ENCODE results near the gene UBIAD1. TPM values are rescaled to one million over a fixed set of nuclear protein-coding genes. Genes with fewer than 3 reads are reported as not detected.

Gene UBIAD1
- total RNA-seq, 1 experiment from 2014 or later, result 21.6 TPM

DNA sequence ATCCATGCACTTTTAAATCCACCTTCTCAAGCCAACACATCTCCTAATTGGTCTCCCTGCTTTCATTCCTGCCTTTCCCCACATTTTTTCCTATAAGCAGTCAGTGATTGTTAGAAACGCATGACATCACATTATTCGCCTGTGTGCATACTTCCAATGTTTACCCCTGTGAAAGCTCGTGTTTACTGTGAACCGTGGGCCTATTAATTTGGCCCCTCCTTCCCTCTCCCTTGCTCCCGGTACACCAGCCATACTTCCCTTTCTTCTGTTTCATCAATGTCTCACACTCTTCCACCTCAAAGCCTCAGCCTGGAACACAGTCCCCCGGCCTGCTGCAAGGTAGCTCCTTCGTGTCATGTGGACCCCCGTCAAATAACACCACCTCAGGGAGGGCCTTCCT, 19.8 kb upstream of the UBIAD1 start:
- DNase-seq (ENCODE audit: low spot score) (no peak), ATAC-seq (no peak)
- no peak overlapping the region for H3K4me3 Mint-ChIP-seq
- H3K9me3 Mint-ChIP-seq, result peaks cover 11% of the 10 kb centered on the region
- CTCF ChIA-PET, result no interaction called here
- TF ChIP-seq GRHL2 (CRISPR knock-in tag; IDR thresholded peaks at IDR 0.05; ENCODE audit: insufficient replicate concordance, severe bottlenecking) (no peak), ZNF219 (CRISPR knock-in tag; IDR thresholded peaks at IDR 0.05; ENCODE audit: borderline replicate concordance) (no peak), ESRRA (CRISPR knock-in tag; IDR thresholded peaks at IDR 0.05; ENCODE audit: borderline replicate concordance) (no peak), GTF2I (CRISPR knock-in tag; conservative IDR thresholded peaks at IDR 0.05) (no peak), KAT7 (CRISPR knock-in tag; IDR thresholded peaks at IDR 0.05; ENCODE audit: borderline replicate concordance) (no peak), NR3C1 (CRISPR knock-in tag; conservative IDR thresholded peaks at IDR 0.05; ENCODE audit: low read depth) (no peak), ATF1 (CRISPR knock-in tag; IDR thresholded peaks at IDR 0.05) (no peak), RORB (CRISPR knock-in tag; IDR thresholded peaks at IDR 0.05) (no peak), ETV6 (CRISPR knock-in tag; IDR thresholded peaks at IDR 0.05) (no peak), NR2C2 (CRISPR knock-in tag; IDR thresholded peaks at IDR 0.05) (no peak), ZNF263 (CRISPR knock-in tag; IDR thresholded peaks at IDR 0.05; ENCODE audit: low read depth) (no peak), JUN (CRISPR knock-in tag; IDR thresholded peaks at IDR 0.05) (no peak)
- TF ChIP-seq, protein P1, sequence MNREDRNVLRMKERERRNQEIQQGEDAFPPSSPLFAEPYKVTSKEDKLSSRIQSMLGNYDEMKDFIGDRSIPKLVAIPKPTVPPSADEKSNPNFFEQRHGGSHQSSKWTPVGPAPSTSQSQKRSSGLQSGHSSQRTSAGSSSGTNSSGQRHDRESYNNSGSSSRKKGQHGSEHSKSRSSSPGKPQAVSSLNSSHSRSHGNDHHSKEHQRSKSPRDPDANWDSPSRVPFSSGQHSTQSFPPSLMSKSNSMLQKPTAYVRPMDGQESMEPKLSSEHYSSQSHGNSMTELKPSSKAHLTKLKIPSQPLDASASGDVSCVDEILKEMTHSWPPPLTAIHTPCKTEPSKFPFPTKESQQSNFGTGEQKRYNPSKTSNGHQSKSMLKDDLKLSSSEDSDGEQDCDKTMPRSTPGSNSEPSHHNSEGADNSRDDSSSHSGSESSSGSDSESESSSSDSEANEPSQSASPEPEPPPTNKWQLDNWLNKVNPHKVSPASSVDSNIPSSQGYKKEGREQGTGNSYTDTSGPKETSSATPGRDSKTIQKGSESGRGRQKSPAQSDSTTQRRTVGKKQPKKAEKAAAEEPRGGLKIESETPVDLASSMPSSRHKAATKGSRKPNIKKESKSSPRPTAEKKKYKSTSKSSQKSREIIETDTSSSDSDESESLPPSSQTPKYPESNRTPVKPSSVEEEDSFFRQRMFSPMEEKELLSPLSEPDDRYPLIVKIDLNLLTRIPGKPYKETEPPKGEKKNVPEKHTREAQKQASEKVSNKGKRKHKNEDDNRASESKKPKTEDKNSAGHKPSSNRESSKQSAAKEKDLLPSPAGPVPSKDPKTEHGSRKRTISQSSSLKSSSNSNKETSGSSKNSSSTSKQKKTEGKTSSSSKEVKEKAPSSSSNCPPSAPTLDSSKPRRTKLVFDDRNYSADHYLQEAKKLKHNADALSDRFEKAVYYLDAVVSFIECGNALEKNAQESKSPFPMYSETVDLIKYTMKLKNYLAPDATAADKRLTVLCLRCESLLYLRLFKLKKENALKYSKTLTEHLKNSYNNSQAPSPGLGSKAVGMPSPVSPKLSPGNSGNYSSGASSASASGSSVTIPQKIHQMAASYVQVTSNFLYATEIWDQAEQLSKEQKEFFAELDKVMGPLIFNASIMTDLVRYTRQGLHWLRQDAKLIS (CRISPR knock-in tag; IDR thresholded peaks at IDR 0.05; ENCODE audit: borderline replicate concordance), result no peak
- TF ChIP-seq, protein P2, sequence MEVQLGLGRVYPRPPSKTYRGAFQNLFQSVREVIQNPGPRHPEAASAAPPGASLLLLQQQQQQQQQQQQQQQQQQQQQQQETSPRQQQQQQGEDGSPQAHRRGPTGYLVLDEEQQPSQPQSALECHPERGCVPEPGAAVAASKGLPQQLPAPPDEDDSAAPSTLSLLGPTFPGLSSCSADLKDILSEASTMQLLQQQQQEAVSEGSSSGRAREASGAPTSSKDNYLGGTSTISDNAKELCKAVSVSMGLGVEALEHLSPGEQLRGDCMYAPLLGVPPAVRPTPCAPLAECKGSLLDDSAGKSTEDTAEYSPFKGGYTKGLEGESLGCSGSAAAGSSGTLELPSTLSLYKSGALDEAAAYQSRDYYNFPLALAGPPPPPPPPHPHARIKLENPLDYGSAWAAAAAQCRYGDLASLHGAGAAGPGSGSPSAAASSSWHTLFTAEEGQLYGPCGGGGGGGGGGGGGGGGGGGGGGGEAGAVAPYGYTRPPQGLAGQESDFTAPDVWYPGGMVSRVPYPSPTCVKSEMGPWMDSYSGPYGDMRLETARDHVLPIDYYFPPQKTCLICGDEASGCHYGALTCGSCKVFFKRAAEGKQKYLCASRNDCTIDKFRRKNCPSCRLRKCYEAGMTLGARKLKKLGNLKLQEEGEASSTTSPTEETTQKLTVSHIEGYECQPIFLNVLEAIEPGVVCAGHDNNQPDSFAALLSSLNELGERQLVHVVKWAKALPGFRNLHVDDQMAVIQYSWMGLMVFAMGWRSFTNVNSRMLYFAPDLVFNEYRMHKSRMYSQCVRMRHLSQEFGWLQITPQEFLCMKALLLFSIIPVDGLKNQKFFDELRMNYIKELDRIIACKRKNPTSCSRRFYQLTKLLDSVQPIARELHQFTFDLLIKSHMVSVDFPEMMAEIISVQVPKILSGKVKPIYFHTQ (CRISPR knock-in tag; IDR thresholded peaks at IDR 0.05), result no peak
- TF ChIP-seq, protein P3, sequence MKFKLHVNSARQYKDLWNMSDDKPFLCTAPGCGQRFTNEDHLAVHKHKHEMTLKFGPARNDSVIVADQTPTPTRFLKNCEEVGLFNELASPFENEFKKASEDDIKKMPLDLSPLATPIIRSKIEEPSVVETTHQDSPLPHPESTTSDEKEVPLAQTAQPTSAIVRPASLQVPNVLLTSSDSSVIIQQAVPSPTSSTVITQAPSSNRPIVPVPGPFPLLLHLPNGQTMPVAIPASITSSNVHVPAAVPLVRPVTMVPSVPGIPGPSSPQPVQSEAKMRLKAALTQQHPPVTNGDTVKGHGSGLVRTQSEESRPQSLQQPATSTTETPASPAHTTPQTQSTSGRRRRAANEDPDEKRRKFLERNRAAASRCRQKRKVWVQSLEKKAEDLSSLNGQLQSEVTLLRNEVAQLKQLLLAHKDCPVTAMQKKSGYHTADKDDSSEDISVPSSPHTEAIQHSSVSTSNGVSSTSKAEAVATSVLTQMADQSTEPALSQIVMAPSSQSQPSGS (CRISPR knock-in tag; IDR thresholded peaks at IDR 0.05; ENCODE audit: borderline replicate concordance, low read depth), result no peak
- TF ChIP-seq, protein P4, sequence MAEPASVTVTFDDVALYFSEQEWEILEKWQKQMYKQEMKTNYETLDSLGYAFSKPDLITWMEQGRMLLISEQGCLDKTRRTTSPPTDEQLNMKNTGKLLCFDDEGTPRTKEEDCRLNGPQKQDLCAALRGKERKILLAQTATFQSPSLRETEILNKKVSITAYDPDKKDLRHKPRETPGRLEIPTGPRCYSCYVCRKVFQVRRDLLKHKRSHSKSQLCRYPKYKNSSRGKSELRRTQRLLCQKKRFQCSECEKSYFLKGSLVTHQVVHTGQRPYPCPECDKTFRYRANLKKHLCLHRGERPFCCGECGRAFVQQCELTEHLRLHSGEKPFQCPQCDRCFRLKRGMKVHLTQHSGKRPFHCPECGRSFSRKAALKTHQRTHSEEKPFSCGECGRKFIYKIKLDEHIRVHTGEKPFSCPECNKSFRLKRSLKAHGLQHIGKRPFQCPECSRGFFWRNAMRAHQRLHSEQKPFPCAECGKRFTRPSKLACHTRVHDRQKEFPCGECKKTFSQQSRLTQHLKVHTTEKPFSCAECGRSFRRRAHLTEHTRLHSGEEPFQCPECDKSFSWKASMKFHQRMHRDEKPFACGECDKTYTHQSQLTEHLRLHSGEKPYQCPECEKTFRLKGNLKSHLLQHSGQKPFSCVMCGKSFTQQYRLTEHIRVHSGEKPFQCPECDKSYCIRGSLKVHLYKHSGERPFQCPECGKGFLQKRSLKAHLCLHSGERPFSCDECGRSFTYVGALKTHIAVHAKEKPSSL (CRISPR knock-in tag; conservative IDR thresholded peaks at IDR 0.05), result no peak
- TF ChIP-seq, protein P5, sequence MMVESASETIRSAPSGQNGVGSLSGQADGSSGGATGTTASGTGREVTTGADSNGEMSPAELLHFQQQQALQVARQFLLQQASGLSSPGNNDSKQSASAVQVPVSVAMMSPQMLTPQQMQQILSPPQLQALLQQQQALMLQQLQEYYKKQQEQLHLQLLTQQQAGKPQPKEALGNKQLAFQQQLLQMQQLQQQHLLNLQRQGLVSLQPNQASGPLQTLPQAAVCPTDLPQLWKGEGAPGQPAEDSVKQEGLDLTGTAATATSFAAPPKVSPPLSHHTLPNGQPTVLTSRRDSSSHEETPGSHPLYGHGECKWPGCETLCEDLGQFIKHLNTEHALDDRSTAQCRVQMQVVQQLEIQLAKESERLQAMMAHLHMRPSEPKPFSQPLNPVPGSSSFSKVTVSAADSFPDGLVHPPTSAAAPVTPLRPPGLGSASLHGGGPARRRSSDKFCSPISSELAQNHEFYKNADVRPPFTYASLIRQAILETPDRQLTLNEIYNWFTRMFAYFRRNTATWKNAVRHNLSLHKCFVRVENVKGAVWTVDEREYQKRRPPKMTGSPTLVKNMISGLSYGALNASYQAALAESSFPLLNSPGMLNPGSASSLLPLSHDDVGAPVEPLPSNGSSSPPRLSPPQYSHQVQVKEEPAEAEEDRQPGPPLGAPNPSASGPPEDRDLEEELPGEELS (CRISPR knock-in tag; IDR thresholded peaks at IDR 0.05), result no peak
- TF ChIP-seq, protein P6, sequence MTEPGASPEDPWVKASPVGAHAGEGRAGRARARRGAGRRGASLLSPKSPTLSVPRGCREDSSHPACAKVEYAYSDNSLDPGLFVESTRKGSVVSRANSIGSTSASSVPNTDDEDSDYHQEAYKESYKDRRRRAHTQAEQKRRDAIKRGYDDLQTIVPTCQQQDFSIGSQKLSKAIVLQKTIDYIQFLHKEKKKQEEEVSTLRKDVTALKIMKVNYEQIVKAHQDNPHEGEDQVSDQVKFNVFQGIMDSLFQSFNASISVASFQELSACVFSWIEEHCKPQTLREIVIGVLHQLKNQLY (CRISPR knock-in tag; IDR thresholded peaks at IDR 0.05), result no peak
- no peaks in the 10 kb centered on the region for H3K4me1 Mint-ChIP-seq
- H3K27me3 Mint-ChIP-seq (ENCODE audit: low read depth), result no peaks in the 10 kb centered on the region; the same call in 1 of the 2 replicates
- POLR2A ChIA-PET, result no interaction called here
- H3K36me3 Mint-ChIP-seq, result peaks cover 69% of the 10 kb centered on the region
- no peak overlapping the region for H3K27ac Mint-ChIP-seq

Measured in WTC11 (cell line).